CD4-positive, alpha-beta T cell treated with Interleukin-4 for 1 hour (primary cell): ENCODE results near the gene RIC8B.
A peak's percentile ranks its signal among the peaks of the same experiment; 100 is the strongest.

Experiments used
- DNase-seq, 2 donors: peaks; one replicate each; pipeline ENCODE4 v3.0.0-alpha.2; 2020 to 2022

Gene RIC8B

DNA sequence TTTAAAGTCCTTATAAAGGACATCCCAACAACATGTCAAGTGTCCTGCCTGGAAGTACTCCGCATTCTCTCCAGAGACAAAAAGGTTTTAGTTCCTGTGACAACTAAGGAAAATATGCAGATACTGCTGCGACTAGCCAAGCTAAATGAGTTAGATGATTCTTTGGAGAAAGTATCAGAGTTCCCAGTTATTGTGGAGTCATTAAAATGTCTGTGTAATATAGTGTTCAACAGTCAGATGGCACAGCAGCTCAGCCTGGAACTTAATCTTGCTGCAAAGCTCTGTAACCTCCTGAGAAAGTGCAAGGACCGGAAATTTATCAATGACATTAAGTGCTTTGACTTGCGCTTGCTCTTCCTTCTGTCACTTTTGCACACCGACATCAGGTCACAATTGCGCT is 40.2 kb downstream of the RIC8B start:
- no peak for DNase-seq

DNA sequence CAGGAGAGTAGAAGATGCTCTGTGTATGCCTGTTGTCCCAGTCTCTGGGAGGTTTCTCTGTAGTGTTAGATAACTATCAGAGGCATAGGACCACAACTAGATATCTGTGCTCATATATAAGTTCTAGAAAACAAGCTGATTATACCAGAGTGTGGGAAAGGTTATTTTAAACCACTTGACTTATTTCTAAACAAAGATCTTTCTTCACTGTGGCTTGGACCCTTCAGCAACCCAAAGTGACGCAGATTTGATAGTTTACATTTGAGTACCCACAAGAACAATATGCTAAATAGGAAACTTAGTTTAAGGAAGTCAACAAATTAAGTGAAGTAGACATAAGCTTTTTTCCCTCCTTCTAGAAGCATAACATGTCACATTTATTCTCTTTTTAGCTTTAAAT is 41.3 kb downstream of the RIC8B start:
- no peak for DNase-seq

DNA sequence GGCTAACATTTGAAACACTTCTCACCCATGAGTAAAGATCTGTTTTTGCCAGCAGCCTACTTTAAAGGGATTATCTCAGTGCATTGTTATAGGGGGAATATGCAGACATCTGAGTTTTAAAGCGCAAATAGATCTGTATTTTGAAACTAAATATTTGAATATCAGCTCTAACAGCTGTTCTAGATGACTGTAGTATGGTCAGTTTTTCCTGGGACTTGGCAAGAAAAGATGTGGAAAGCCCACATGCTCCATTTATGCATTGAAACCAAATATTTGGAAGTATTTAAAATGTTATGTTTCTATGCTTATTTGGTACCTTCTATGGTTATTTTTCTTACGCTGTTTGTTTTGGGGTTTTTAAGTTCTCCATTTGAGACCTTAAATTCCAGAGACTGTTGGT is 41.7 kb downstream of the RIC8B start:
- DNase-seq = no peak

DNA sequence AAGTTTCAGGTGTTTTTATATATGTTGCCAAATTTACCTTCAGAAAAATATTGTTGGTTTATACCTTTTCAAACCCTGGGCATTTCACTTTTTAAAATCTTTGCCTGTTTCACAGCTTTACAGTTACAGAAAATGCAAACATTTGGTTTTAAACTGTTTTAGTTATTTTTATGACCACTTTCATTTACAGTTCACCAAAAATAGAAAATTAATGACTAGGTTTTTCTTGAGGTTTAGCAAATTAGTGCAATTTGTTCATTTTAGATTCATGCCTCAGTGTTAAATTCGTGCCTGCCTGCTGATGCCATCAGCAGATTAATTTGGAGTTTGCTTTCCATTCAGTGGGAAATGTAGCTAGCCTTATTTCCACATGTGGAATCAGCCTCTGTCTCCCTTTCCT is 45.5 kb downstream of the RIC8B start:
- DNase-seq = no peak

DNA sequence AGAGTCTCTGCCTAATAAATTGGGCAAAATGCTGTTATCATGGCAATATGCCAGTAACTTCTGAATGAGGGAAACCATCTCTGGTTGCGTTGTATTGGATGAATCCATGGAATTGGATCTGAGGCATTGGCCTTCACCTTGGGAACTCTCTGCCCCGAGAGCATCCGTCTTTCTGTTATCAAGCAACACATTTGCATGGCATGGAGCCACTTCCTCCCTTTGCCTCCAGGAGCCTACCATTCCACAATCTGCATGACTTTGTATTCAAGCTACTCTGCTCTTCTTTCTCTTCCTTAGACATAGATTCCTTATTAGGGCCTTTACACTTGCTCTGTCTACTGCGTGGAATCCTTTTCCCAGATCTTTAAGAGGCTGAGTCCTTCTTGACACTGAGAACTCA is 57.2 kb downstream of the RIC8B start:
- DNase-seq = no peak

DNA sequence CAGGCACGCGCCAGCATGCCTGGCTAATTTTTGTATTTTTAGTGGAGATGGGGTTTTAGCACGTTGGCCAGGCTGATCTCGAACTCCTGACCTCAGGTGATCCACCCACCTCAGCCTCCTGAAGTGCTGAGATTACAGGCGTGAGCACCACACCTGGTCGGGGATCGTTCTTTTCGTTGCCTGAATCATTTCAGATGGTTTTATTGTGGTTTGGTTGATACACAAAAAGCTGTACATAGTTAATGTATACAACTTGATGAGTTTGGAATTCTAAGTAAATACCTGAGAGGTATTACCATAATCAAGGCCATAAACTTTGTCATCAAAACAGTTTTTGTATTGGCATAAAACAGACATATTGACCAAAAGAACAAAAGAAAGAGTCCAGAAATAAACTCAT is 63.3 kb downstream of the RIC8B start:
- DNase-seq = no peak

DNA sequence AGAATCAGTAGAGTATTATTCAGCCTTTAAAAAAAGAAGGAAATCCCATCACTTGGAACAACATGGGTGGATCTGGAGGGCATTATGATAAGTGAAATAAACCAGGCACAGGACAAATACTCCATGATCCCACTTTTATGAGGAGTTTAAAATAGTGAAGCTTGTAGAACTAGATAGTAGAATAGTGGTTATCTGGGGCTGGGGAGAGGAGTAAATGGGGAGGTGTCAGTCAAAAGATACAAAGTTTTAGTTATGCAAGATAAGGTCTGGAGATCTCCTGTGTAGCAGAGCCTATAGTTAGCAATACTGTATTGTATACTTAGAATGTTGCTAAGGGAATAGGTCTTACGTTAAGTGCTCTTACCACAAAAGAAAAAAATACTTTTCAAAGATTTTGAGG is 64.9 kb downstream of the RIC8B start:
- no peak for DNase-seq

DNA sequence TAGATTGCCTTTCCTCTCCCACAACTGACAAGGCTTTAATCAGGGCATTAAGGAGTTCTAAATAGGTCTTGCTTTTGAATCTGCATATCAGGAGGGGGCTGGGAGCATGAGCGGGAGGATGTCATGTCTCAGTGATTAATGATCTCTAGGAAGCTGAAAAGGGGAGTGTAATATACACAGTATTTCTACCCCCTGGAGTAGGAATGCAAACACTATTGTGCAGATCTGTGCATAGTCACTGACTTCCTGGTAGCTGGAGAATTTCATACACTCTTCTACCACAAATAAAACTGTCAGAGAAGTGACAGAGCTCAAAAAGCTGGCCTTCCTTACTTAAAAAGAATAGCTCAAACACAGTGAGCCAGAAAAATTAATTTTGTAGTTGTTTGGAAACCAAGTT is 65.8 kb downstream of the RIC8B start:
- no peak for DNase-seq

DNA sequence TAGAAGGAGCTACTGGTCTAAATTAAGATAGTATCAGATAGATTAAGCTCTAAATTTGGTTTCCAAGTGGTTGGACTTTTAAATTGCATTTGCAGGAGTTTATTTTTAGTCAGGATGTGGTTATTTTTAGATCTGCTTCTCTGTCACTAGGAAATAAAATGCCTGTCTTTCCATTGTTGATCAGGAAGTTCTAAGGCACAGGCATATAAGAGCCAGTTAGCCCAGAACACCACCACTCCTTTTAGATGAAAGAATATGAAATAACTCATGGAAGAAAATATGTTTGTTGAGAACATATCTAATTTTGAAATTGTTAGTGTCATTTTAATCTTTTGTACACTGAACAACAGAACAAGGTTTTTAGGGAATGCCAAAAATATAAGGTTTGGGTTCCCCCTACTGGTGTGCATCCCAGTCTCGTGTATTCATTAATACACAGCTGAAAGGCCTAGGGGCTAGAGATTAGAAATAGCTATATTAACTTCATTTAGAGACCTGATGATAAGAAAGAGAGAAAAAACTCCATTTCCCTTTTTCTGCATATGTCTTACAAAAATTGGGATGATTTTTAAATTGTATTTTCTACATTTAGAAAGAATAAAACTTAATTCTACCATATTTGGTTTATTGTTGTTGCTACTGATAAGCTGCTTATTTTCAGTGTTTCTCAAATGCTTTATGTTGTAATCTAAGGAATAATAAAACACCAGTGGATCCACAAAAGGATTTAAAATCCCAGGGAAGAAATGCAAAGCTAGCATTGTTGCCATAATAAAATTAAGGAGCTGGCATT is 67.2 kb downstream of the RIC8B start:
- DNase-seq = peak; percentile 17 to 60

DNA sequence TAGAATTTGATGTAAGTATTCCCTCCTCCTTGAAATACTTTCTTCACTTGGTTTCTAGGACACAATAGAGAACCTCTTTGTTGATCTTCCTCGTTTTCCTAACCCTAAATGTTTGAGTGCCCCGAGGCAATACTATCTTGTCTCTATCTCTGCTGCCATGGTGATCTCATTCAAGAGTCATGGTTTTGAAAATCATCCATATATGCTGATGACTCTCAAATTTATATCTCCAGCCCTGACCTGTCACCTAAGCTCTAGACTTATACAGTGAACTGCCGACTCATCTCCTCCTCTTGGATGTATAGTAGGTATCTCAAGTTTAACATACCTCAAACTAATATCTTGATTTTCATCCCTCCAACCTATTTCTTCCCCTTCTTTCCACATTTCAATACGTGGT is 71.4 kb downstream of the RIC8B start:
- DNase-seq = no peak

DNA sequence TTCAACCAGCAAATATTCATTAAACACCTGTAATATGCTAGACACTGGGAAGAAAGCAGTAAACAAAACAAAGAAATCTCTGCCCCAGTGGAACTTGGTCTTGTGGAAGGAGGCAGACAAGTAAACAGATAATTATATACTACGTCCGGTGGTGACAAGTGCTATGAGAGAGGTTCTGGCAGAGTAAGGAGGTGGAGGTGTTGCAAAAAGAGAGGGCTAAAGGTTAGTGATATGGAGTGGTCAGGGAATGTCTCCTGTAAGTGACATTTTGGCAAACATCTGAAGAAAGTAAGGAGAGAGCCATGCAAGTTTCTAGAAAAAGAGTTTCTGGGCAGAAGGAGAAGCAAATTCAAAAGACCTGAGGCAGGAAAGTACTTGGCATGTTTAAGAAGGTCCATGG is 73.4 kb downstream of the RIC8B start:
- no peak for DNase-seq

DNA sequence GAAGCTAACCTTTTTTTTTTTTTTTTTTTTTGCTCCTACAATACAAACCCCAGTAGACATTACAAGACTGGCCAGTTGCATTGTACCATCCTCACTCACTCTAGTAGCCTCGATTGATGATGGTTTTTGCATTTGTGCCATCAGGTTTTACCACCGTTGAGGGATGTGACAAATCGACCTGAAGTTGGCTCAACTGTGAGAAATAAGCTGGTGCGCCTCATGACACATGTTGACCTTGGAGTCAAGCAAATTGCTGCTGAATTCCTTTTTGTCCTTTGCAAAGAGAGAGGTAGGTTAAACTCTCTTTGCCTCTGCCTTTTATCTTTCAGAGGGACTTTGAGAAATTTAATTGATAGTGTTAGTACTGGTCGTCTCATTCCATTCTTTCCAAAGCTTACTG is 76.8 kb downstream of the RIC8B start:
- DNase-seq = no peak

DNA sequence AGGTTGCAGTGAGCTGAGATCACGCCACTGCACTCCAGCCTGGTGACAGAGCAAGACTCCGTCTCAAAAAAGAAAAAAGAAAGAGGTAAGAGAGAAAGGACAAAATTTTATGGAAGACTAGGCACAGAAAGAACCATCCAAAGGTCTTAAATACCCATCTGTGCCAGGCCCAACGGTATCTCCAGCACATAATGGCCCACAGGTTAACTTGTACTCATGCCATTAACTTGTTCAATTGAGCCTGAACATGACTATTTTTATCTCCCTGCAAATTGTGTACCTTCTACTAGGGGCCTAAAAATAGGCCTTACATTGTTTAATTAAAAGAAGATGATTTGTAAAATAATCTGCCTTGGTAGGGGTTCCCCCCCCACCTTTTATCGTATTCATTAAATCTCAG is 80.2 kb downstream of the RIC8B start:
- DNase-seq = no peak

DNA sequence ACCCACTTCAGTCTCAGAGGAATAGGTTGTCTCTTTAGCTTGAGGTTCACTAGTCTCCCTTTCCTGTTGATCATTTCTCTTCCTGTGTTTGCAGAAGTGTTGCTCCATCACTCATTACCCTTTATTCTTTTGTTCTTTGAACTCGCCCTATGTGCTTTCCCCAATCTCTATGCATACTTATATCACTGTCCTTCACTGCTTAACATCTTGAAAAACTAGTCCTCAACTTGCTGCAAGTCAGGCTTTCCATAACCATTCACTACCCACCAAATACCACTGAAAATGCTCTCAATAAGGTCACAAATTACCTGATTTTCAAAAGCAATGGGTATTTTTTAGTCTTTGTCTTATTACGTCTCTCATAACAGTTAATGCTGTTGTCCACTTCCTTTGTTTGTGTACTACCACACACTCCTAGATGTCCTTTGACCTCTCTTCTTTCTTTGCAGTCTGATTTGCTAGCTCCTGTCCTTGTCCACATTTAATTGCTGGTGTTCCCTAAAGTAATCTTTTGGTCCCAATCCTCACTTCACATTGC is 80.8 kb downstream of the RIC8B start:
- DNase-seq = no peak

DNA sequence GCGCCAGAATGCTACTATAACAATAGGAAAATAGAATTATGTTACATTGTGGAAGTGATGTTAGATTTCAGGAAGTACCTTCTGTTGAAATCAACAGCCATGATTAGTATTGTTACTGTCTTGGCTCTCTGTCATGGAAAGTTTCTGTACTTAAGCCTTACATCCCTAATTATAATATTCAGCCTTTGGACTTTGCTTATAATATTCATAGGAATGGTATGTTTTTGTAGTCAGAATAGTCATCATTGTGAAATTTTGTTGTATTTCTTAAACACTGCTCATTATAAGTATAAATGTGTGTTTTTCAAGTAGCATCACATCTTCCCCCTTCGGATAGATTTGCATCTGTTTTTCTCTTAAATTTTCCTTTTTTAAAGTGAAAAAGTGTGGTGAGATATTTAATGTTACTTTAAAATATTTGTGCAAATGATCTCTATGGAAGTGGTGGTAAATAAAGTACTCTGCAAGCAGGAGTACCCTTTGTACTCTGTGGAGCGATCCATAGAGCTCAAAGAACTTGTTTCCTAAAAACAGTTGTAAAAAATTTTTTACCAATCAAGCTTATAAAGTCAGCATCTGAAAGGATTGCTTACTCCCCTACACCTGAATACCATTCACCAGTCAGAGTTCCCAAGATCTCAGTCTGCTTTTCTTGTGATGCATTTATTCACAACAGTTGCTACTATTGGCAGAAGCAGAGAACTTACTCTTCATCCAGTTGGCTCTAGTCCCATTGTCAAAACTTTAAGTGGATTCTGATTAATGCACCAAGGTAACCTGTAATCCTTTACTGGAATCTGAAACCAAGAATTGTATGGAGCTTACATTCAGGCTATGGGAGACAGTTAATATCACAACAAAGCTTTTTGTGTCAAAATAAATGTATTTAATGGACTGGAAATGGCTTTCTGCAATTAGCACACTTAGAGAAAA is 87.8 kb downstream of the RIC8B start:
- DNase-seq = no peak

DNA sequence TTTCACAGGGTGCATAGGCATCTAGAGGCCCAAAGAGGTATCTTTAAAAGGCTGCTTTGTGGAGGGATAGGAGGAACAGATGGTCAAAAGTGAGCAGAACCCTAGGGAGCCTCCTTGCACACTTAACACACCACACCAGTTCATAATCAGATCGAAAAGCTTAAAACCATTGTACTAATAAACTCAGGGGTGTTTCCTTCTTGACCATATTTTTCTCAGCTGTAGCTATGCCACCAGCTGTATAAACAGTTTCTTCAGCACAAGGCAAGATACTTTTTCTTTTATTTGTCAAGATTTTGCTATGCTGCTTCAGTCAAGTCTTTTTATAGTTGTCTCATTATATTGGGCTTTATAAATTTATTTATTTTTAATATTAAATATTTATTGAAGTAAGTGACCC is 88.7 kb downstream of the RIC8B start:
- DNase-seq = no peak

DNA sequence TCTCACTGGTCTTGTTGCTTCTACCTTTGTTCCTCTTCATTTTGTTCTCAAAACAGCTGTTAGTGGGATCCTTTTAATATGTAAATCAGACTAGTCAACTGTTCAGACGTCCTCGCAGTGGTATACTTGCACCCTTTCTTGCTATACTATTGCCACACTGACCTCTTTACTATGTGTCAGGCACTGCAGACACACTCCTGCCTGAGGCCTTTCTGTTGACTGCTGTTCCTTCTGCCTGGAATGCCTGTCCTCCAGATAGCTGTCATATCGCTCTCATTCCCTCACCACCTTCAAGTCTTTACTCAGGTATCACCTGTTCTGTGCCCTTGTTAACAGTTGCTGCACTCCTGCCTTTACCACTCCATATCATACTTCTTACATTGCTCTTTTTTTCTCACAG is 91.2 kb downstream of the RIC8B start:
- DNase-seq = no peak

DNA sequence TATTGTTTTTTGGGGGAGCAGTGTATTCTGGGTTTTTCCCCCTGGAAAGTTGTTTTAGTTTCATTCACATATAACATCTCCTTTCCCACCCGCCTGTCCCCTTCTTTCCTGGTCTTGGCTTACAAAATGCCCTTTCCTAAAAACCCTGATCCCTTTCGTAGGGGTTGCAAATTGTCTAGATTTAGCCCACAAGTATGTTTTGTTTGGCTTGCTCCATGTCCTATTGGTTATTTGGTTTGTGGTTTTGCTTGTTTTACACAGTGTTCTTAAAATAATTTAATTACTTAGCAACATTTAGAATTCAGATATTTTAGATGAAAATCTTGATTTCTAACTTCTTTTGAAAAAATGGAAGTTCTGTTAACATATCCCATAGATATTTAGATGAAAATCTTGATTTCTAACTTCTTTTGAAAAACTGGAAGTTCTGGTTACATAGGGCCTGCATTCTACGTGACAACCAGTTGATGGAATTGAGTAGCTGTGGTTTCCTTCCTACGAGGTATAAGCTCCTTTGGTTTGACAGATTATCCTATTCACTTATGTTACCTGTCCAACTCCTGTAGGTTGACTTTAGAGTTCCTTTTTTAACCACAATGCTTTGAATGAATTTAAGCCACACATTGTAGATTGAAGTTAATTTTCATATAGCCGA is 92.1 kb downstream of the RIC8B start:
- DNase-seq = no peak

DNA sequence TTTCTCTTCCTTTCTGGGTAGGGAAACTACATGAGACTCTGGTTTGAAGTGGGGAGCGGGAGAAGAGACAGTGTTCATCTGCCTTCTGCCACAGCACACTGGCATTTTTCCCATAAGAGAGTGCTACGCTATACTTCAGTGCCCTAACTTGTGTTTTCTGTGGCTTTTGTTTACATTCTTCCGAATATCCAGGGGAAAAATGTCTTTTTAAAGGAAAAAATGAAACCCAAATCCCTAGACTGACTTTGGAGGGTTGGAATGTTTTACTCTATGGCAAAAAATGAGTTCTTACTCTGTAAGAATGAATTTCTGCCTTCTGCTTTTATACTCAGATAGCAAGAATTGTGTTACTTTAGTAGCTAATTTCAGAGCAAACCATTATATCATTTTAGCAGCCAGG is 93.2 kb downstream of the RIC8B start:
- DNase-seq = no peak

DNA sequence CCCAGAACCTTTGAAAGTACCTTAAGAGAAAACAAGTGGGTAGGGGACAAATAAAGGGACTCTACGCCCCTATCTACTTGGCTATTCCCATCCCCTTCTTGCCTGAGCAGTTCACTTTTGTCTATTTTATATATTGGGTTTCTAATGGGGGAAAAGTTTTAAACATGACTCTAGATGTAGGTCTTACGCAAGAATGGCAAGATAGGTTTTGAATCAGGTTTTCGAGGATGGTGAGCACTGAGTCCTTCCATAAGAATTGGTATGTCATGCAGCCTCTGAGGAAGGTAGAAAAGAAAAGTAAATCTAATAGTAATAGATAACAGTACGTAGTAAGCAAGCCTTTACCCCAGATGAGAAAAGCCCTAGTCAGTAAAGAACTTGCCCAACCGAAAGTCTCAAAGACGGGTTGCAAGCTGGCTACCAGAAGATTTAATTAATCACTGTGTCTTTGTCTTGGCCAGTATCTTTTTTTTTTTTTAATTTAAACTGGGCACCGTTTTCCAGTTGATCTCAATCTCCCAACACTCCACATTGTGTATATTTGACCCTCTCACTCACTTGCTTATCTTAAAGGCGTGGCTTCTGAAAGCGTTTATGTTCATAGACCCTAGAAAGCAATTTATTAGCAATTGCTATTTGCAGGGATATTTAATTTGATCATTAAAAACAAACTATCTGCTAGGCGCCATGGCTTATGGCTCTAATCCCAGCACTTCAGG is 94.7 kb downstream of the RIC8B start:
- no peak for DNase-seq

DNA sequence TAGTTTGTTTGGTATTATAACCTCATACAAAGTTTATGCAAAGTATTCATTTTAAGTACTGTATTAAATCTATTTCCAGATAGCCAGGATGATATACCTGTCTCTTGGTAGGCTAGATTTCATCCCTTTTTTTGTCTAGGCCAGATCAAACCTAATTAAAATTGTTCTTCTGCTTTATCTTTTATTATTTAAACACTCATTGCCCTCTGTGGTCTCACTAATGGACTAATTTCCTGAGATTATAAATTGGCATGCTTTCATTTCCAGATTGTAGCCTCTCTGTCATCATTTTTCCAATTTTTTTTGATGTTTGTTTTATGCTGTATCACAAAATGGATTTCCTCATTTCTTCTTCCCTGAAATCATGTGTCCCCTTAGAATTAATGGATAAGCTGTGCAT is 95.6 kb downstream of the RIC8B start:
- no peak for DNase-seq

DNA sequence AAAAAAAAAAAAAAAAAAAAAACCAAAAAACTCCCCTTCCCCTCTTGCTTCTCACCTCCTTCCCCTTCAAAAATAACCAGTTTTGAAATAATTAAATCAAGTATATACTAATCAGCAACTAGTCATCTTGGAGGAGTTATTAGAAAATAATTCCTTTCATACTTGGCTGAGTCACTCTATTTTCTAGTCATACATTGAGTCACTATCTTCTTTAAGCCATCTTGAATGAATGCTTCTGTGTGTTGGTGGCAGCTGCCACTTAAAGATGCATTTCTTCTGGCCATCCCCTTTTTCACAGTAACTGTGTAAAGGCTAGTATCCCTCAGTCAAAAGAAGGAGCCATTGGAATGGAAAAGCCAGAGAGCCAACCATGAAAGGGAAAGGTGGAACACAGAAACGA is 97.0 kb downstream of the RIC8B start:
- DNase-seq = no peak

DNA sequence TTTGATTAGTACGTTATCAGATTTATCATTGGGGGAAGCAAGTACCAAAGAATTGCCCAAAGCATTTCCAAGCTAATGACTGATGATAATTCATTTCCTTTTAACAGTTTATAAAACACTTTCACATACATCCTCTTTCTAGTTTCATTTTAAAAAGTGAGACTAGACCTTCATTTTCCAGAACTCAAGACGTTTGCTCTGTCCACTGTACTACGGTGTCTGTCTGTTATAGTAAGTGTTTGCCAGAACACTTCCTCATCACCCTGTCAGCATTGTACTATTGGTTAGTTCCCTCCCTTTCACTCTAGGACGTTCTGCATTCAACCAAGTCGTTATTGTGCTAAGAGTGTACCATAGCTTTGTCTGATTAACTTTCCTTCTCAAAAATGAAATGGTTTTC is 99.5 kb downstream of the RIC8B start:
- no peak for DNase-seq
